HT1080 (cell line): Measurements from ENCODE around the gene NFIB. TPM values are rescaled to one million over a fixed set of nuclear protein-coding genes. Genes with fewer than 3 reads are reported as not detected.

ENCODE experiments used
- DNase-seq: peaks from one replicate; pipeline ENCODE4 v3.0.0-alpha.2; 2015; ENCODE audit warnings: low read depth
- total RNA-seq: library from RNA; depleted of rRNA; stranded (reverse); fragments of >200 nt; shearing (Covaris generic); gene quantifications from 2 replicates; pipeline ENCODE4 v1.2.3, GENCODE V29; 2014

The NFIB gene
- total RNA-seq, 1 experiment from 2014 or later: 10.9 TPM

GRCh38 chr9:14218253-14218652 is 95.7 kb downstream of the NFIB start:
- no peak for DNase-seq

DNA sequence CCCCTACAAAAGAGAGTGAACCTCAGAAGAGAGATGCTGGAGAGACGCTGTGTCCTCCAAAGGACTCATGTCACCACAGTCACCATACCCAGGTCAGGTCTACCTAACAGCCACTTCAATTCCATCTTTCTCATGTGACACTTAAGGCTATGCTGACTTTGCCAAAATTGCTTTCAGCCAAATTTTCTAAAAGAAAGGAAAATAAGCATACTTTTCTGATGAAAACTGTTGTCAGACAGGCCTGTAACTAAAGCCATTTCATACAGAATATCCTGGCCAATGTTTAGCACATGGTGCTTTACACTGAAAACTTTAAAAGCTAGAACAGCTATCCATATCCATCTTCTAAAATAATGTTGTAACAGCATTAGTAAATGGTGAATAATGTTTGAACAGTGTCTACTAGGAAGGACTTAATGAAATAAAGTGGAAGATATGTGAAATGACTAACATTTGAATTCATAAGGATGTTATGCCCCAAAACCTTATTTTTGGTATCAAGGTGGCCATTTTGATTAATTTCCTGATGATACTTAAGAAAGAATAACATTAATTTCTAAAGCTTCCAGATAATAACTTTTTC is 97.2 kb downstream of the NFIB start:
- DNase-seq: no peak

GRCh38 chr9:14215614-14216013 is 98.3 kb downstream of the NFIB start:
- peak; percentile 21 for DNase-seq

DNA sequence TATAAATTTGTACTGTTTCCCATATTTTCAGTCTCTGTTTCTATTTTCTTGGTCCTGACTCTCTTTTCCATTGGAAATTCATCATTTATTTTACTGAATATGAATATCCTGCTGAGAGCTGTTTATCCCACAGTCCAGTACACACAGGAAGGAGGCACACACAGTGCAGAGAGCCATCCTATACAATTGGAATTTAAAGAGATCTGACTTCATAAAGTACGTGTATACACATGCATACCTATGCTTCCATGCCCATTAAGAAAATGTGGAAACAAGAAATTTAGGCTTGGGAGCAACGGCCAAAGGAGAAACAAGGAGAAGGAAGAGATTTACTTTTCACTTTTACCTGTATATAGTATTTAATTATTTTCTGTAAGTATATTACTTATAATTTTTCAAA is 99.2 kb downstream of the NFIB start:
- no peak for DNase-seq

GRCh38 chr9:14214065-14214684 is 99.8 kb downstream of the NFIB start:
- DNase-seq: no peak

- DNase-seq: no peak
Measured at GRCh38 chr9:14213504-14213903, 100.4 kb downstream of the NFIB start.

- DNase-seq: no peak
Measured at GRCh38 chr9:14212697-14213420, 101.1 kb downstream of the NFIB start.

DNA sequence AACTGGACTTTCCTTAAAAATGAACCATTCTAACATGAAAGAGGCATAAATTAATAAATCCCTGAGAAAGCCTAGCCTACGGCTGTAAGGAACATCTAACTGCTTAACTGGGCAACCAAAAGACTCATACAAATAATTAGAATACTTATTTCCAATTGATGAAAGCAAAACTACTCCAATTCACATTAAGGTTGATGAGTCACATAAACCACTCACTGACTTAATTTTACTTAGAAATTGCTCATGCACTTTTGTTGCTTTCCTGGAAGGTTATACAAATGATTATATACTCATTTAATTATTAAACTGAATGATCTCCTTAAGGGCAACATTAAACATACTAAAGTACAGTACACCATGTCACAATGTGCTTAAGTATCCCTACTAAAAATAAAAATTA is 101.9 kb downstream of the NFIB start:
- no peak for DNase-seq

GRCh38 chr9:14211564-14211963 is 102.4 kb downstream of the NFIB start:
- DNase-seq: no peak

GRCh38 chr9:14210428-14210827 is 103.5 kb downstream of the NFIB start:
- no peak for DNase-seq

DNA sequence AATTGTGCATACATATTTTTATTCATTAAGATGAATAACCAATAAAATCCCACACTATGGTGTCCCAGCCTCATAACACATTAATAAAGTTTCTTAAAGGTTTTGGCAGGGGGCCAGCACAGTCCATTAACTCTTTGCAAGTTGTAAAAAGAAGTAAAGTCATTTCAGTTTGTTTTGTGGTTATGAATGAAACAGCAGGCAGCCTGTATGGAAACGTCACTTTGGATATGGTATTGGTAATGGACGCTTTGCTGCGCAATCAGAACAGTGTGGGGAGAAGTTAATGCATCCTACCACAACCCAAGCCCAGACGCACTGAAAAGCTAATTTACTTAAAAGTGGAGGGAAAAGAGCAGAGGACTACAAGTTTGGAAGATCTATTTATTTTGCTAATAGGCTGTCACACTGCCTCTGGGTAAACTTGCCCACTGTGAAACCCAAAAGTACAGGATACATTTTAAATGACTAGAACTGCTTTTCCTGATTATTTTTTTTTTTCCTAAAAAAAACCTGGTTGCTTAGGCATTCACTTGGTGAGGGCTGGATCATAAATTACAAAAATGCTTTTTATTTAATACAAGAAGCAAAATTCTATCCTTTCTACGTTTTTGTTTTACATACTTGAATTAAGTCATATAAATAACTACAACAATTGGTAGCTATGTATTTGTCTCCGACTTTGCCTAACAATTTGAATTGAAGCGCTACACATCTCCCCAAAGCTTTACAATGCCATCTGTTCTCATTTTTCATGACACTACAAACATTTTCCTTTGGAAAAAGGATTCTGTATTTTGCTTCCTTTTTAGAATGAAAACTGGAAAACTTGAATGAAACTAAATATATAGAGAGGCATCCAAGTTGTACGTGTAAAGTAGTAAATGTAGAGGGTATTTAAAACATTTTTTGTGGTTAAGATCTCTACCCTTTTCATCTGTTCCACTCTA is 104.3 kb downstream of the NFIB start:
- no peak for DNase-seq

DNA sequence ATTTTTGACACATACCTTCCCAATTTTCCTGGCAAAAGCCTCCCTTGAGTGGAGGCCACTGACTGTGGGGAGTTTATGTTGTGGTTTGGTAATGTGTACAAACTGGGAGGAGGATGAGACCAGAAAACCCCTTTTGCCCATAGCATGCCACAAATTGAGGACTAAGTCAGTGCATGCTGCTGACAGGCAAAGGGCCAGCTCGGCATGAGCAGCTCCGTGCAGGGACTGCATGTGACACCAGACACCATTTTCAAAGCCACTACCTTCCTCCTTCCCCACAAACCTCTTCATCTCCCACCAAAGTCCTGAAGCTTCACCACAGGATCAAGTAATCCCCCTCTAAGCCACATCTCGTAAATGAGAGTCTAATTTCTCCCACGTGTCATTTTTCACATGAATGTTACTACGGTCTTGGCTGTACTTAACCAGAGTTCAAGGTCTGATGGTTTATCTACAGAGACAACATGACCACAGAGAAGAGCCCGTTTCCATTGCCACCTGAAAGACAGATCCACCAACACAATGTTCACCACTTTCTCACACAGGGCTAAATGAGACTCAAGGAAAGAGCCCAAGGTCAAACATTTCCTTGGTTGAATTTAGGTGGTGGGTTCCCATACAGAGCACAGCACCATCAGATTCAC is 106.5 kb downstream of the NFIB start:
- DNase-seq: no peak

DNA sequence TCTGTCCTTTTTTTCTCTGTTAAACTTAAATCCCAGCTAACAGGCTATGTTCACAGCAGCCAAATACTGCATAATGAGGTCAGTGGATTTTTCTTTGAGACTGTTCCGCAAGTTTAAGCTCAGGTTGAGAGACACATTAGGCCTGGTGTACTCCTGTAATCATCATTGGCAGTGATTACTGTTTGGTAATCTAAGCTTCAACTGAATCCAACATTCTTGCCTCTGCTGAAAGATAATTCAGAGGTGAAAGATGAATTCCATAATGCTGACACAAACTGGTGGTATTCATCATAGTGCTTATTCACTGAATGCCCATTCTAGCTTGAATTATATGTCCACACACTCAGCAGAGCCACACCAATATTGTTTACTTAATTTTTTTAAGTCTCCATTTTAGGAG is 108.5 kb downstream of the NFIB start:
- peak; percentile 75 for DNase-seq

DNA sequence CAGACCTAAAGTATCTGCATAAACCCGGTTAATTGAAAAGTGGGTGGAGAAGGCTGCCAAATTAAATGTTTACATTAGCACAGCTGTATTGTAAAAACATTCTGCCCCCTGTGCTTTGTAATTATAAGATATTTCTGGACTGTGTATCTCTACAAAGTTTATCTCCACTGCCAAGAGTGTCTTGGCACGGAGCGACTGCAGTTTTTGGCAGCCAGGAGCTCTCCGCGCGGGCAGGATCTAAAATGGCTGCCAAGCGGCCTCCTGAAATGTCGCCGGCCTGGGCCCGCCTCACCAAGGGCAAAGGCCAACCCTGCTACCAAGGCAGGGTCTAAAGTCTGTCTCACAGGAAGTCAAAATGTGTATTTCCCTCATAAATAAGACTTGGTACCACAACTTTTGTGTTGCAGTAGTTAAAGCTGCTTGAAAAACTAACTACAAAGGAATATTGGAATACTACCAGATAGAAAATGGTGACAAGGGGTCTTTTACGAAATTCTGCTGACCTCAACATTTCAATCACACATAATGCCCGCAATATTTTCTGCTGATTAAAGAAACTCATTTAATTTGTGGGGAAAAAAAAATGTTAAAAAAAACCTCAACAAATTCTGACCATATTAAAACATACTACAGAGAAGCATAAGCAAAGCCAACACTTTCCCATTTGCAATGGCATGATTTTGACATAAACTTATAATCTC is 110.4 kb downstream of the NFIB start:
- no peak for DNase-seq

DNA sequence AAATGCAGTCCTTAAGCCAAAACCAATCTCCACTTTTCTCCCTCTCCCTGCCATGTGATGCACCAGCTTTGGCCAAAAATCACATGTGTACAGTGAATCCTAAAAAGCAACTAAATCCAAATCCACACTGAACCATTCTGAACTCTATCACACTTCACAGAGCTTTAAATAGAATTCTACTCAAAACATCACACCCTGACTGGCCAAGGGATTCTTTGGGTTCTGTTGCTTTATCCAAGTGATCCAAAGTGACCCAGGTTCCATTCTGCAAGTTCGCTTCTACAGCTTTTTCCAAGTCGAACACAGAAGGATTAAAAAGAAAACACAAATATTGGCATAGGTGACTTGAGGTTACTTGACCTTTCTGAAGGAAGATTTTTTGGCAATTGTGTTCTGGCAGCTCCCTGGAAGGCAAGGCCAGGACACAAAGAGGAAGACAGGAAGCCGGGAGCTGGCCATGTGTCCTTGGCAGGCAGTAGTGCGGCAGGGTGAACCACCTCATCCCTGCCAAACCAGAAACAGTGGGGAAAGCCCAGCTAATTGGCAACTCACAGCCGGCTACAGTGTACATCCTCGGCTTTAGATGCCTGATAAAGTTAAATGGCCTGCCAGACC is 115.0 kb downstream of the NFIB start:
- peak; percentile 8 for DNase-seq

DNA sequence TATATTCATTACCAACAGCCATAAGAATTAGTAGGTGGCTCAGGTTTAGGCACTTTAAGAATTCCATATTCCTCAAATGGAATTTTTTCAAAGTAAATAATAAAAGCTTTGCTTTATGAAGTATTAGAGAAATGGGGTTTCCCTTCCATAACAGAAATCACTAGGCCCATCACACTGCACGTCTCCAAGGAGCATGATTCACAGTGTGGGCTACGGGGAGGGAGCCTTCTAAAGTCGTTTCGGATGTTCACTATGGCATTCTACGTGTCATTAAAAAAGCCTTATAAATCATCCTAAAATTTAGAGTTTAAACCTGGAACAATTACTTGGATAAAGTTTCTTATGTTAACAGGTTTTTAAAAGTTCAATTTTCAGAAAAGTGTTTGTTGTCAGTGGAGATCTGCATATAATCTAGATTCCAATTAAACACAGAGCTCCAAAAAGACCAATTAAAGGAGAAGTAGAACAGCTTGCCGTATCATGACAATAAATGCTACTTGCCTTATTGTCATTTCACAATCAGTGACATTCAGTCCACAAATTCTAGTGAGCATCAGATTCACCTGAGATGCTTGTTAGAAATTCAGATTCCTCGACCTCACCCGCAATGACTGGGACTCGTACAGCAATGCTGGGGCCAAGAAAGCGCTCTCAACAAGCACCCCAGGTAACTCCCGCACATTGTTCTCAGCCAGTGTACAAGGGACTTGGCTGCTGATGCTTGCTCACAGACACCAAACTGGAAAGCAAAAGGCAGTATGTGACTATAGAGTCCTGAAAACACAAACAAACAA is 115.7 kb downstream of the NFIB start:
- no peak for DNase-seq

GRCh38 chr9:14197325-14197858 is 116.5 kb downstream of the NFIB start:
- no peak for DNase-seq

DNA sequence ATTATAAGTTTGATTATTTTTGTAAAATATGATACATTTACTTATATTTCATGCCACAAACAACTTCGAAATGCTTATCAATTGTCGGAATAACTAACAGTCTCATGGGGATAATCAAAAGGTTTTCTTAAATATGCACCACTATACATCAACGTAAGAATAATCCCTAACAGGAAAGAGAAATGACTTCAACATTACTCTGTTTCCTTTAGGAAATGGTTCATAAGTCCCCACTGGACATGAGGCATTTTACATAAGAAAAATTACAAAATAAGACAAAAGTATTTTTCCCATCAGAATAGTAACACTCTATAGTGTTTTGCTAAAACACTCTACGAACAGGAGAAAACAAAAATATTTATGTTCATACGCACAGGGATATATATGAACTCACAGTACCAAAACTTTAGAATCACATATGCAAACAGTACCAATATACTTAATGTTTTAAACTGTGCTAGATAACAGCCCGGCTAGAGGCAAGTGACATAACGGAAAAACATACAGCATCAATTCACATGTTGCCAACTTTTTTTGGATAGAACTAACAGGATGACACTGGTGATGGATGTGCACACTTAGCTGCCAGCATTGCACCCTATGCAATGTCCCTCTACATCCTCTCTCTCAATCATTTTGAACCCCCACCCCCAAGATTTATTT is 120.5 kb downstream of the NFIB start:
- peak; percentile 47 for DNase-seq
